GM21576 (cell line): Measurements from ENCODE around the gene FAM184B.

Source experiments
- ATAC-seq: cut with Tn5 transposase; IDR thresholded peaks from one replicate; pipeline ENCODE4 v1.9.1; 2021; ENCODE audit warnings: mild to moderate bottlenecking, moderate library complexity; ENCODE audit not compliant: unreplicated experiment

FAM184B gene

DNA sequence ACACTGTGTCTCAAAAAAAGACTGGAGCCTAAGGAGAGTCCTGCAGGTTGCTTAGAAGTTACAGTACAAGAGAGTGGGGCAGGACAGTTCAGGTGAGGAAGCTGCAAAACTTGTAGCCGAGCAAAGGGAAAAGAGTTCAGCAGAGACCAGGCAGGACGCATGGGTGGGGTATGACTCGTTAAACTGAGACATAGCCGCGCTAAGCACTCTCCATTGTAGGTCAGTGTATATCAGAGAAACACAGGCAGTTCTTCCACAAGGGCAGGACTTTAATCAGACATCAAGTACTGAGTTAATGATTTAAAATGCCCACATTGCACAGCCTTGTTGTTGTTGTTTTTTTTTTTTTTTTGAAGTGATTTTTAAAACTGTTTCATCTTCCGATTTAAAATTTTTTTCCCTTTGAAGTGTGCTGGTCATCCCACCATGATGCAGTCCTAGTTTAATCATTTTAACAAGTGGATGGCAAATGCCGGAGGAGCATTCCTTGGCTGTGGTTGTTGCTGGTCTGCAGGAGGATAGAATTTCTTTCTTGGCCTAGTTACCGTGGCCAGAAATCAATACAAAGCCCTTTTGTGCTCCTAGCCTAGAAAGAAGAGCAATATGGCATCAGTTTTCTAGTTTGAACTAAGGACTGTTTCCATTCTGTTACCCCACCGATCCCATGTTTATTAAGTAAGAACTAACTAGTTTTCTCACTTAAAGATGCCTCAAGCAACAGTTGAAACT, 194.2 kb downstream of the FAM184B start:
- no peak for ATAC-seq

DNA sequence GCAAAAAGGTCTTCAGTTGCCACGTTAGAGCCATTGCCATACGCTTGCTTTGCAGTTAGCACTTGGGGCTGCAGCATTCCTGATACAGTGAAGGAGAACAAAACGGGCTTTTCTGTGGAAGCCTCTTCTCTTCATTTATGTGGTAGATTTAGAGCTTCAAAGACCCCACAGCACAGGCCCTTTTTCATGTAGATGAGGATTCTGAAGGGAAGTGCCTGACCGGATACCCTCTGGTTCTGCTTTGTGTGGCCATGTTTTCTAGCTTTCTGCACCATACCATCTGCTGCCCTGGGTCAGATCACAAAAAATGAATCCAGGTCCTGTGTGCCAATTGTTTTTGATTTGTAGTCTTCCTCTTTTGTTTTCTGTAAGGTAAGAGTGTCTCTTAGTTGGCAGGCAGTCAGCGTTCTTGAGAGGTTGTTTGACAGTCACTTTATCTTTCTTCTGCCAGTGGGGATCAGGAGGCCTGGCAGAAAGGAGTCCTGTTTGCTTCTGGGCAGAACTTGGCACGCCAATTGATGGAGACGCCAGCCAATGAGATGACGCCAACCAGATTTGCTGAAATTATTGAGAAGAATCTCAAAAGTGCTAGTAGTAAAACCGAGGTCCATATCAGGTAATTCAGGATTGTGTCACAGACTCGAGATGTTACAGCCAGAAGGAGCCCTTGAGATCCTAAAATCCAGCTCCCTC, 196.8 kb downstream of the FAM184B start:
- no peak for ATAC-seq

DNA sequence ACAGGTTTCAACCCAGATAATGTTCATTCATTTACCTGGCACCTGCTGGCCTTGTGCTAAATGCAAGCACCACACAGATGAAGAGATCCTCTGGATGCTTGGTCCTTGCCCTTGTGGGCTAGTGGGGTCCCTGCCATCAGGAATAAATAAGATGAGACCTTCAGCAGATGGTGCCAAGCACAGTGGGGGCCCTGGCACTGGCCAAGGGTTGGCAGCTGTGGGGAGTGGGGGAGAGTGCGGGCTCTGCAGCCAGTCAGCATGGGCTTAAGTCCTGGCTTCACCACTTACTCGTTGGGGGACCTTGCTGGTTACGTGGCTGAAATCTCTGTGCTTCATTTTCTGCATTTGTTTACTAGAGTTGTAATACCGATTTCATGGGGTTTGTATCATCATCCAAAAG, 197.5 kb downstream of the FAM184B start:
- ATAC-seq, result no peak

DNA sequence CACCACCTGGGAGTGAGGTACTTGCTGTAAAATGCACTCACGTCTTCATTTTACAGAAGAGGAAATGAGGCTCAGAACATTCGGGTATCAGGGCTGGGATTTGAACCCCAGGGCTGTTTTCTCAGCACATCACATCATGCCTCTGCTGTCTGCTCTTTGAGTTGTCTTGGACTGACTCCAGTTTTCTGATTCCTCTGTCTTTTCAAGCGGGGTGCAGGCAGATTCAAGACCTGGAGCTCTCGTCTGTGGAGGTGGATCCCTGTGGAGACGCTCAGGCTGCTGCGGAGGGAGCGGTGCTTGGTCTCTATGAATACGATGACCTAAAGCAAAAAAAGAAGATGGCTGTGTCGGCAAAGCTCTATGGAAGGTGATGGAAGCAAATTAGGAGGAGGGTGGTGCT, 198.1 kb downstream of the FAM184B start:
- ATAC-seq, result no peak

DNA sequence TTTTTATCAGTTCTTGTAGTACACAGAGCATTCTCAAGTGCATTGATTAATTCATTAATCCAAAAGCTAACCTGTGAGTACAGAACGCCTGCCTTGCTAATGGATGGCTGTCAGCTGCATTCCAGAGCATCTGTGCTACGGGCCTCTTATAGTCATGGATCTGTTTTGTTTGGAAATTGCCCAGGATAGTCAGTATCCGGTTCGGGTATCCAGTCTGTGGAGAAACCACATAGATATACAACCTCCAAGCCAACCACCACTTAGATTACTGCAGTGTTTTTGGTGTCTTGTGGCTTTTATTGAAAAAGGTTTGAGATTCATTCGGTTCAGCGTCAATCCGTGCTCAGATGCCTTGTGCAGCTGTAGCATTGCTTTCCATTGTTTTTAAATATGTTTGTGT, 200.5 kb downstream of the FAM184B start:
- no peak for ATAC-seq
